ENCODE data around the gene CANT1.
A peak's percentile ranks its signal among the peaks of the same experiment; 100 is the strongest.

The CANT1 gene

GRCh38 chr17:78993981-78994671 is 15.4 kb downstream of the CANT1 start:
- no peak for DNase-seq

DNA sequence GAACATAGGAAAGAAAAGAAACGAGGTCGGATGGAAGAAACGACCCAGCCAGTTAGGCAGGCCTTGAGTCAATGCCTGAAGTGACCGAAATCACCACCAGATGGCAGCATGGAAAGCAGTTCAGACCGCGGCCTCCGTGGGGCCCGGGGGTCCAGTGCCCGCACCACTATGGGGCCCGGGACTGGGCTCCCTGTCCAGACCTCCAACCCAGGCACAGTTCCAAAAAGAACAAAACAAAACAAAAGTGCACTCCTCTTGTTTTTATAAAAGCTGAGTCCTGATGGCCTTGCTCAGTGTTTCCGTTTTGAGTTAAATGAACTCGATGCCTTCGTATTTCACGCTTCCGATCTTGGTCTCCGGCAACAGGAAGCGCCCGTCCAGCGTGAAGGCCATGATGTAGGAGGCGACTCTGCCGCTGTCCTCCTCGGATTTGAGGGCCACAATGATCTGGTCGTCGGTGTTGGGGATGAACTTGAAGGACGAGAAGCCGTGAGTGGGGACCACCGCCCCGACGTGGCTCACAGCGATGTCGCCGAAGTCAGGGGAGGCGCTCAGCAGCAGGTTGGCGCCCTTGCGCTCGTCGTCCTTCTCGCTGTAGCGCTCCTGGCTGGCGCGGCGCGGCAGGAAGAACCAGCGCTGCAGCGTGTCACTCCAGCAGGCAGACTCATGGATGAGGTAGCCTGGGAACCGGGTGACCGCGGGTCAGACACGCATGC is 16.2 kb downstream of the CANT1 start:
- DNase-seq: peak; percentile 45

- DNase-seq: no peak
Measured at GRCh38 chr17:78992542-78993212, 16.9 kb downstream of the CANT1 start.

- DNase-seq: no peak
Measured at GRCh38 chr17:78991906-78992532, 17.5 kb downstream of the CANT1 start.

DNA sequence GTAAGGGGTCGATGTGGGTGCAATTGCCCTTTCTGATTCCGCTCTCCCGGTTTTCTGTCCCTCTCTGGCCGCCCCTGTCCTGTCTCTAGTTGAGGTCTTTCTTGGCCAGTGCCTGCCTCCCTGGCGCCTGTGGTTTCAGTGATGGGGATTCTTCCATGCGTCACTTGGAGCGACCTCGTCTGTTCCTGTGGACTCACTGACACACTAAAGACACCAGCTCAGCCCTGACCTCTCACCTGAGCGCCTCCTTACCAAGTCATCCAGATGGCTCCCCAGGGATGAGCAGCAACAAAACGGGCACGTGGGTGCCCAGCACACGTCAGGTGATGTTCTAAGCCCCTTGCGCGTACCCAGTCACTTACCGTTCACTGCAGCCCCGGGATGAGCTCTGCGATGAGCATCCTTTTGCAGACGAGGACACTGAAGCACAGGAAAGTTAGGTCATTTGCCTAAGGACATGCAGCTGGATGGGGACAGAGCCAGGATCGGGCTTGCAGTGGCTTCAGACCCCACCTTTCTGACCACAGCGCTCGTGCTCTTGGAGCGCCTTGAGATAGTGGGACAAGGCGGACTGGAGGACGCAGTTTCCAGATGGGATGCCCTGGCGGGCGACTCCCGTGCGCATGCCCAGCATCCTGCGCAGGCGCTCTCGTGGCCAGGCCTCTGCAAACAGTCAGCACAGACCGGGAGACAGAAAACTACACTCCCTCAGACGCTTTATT is 18.4 kb downstream of the CANT1 start:
- no peak for DNase-seq

DNA sequence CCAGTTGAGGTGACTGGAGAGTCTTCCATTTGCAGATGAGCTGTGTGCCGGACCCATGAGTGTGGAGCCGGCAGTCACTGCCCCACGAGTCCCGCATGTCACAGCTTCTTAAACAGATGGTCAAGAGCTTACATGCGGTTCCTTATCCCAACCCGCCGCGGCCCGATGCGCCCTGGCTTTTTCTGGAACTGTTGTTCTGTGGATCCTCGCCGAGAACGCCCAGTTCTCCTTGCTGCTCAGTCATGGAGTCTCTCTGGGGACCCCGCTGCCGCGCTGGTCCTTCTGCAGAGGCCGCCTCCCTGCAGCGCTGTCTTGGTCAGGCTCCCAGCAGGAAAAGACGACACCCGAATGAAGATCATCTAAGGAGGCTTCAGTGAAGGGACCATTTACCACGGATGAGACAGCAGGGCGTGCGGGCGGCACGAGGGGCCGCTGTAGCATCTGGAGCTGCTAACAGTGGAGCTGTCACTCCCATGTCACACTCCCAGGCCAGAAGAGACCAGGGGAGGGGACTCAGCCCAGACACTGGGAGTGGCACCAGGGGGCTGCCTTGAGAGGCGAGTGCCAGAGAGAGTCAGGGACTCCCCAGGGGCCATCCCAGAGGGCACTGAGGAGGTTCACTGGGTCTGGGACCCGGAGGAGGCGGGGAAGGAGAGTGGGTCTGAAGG is 19.1 kb downstream of the CANT1 start:
- no peak for DNase-seq

DNA sequence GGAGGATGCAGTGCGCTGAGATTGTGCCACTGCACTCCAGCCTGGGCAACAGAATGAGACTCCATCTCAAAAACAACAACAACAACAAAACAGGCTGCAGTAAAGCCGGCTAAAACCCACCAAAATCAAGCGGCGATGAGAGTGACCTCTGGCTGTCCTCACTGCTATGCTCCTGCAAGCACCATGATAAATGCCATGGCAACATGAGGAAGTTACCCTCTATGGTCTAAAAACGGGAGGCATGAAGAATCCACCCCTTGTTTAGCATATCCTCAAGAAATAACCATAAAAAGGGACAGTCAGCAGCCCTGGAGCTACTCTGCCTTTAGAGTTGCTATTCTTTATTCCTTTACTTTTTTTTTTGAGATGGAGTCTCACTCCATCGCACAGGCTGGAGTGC is 21.4 kb downstream of the CANT1 start:
- DNase-seq: no peak

- DNase-seq: no peak
Measured at GRCh38 chr17:78986649-78987328, 22.8 kb downstream of the CANT1 start.

DNA sequence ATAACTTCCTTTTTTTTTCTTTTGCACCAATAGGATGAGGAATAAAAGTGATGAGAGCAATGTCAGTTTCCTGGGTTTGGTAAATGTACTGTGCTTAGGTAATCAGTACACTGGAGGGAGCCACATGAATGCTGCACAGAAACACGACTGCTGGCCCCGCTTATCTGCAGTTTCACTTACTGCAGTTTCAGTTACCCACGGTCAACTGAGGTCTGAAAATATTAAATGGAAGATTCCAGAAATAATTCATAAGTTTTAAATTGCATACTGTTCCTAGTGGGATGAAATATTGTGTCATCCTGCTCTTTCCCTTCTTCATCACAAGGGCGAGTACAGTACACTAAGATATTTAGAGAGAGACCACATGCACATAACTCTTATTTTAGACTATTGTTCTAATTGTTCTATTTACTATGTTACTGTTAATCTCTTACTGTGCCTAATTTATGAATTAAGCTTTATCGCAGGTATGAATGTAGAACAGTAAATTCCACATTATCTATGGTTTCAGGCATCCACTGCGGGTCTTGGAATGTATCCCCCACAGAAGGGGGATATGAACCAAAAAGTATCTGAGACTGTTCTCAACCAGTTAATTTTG is 23.4 kb downstream of the CANT1 start:
- DNase-seq: no peak

DNA sequence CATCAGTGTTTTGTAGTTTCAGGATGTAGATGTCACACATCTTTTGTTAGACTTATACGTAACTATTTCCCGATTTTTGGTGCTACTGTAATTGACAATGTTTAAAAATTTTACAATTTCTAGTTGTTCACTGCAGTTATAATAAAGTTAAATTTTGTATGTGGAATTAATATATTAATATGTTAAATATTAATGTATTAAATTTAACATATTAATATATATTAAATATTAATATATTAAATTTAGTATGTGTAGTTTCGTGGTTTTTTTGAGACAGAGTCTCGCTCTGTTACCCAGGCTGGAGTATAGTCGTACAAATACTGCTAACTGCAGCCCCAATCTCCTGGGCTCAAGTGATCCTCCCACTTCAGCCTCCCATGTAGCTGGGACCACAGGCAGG is 24.2 kb downstream of the CANT1 start:
- no peak for DNase-seq

GRCh38 chr17:78981010-78981888 is 28.3 kb downstream of the CANT1 start:
- DNase-seq: no peak

GRCh38 chr17:78980624-78980972 is 29.0 kb downstream of the CANT1 start:
- DNase-seq: no peak

DNA sequence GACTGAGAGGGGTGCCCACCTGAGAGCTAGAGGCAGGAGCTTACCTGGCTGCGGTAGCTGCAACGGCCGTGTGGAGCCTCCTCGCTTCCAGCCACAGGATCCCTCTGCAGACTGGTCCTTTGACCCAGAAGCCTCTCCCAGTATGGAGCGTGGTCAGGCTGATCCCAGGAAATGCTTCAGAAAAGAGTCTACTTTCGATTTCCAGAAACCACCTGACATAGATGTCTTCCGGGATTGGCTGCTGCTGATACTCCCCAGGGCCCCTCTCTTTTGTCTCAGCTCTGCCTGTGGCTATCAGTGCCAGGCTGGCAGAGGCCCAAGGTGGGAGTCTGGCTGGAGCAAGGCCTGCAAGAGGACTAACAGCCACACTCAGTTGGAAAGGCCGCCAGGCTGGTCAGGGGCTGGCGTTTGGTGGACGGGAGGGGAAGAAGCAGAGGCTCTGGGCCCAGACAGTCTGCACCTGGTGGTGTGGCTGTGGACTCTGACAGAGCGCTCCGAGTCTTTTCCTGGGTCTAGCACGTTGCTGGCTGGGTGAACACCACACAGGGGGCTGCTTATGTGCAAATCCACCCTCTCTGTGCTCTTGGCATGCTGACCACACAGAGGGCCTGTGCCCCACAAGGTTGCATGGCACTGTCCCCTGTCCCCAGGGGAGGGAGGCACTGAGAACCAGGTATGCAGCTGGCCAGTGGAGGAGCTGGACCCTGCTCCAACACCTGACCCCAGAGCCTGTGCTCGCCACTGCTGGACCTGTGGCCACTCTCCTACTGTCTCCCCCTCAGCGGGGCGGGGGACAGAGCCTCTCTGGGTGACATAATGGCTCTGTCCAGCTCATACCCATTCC is 29.6 kb downstream of the CANT1 start, which contains the start of gene LGALS3BP:
TSS of gene LGALS3BP (minus strand) at position 144 of the 844 bp plus-strand sequence. CDS start 2,732 bp downstream, outside the sequence.
- no peak for DNase-seq

DNA sequence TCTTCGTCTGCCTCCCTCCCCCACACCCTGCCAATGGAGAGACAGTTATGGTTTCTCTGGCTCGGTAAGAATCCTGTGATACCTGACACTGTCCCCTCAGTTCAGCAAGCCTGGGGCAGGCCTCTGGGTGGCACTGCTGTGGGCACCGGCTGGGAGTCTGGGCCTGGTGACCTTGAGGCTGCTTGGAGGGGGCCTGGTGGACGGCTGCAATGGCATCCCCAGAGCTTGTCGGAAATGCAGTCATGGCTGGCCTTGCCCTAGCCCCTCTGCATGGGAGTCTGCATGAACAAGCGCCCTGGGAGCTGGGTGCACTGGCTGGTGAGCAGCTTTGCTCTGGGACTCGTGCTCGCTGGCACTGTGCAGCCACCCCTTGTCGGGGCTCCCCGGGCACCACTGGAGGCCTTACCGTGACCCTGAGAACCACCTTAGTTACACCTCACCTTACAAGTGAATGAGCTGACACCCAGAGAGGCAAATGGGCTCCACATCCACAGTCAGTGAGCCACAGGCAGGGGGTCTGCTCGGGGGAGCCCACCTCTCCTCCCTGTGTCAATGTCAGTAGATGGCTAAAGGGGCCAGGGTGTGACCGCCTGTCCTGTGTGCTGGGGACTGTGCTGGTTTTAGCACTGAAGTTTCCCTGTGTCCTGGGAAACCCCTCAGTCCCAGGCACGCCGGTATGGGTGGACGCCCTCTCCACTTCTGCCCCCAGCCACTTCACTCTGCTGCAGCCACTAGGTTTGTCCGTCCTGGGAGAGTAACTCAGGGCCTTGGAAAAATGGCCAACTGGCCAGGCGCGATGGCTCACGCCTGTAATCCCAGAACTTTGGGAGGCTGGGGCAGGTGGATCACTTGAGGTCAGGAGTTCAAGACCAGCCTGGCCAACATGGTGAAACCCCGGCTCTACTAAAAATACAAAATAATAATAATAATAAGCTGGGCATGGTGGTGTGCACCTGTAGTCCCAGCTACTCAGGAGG is 31.3 kb downstream of the CANT1 start:
- no peak for DNase-seq

DNA sequence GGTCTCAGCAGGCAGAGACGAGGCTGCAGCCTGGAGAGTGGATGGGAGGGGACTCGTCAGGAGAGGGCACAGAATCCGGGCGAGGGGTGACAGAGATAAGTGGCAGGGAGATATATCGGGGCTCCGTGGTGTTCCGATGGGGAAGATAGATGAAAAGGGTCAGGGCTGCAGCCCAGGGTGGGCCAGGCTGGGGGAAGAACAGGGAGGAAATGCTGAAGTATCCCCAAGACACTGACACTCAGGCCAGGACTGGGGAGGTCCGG is 32.0 kb downstream of the CANT1 start:
- DNase-seq: no peak

DNA sequence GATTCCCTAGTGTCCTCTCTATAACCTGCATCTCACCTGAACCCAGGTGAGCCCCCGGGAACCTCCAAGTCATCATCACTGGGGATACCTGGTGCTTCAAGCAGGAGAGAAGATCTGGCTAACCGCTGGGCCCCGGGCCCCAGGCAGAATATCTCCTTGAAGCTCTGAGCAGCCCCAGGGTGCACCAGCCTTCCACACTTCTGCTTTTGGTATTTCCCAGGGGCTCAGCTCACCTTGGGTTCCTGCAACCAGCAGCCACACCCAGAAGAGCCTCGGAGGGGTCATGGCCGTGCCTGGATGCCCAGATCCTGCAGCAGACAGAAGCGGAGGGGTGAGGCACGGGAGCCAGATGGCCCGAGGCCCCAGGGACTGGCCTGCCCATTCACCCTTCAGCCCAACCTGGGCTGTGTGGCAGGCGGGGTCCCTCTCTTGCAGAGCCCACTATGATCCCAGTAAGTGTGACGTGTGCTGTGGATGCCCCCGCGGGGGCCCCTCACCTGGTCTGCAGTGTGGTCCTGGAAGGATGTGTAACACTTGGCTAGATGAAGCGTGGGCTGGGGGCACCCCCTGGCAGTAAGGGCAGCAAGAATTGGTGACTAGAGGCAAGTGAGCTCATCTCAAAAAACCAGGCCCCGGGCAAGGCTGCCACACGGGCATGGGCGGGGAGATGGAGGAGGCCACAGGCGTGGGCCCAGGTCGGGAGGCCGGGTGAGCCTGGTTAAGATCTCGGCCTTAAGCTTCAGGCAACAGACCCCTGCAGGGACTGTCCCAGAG is 32.5 kb downstream of the CANT1 start:
- DNase-seq: no peak
